Neural crest cell (in vitro differentiated cells): ENCODE measurements around the gene EVC2. TPM values are rescaled to one million over a fixed set of nuclear protein-coding genes. Genes with fewer than 3 reads are reported as not detected.

Source experiments
- DNase-seq: peaks from one replicate; pipeline ENCODE4 v3.0.0; 2021; ENCODE audit warnings: low read depth, mixed read lengths, low spot score
- H3K27ac Mint-ChIP-seq: one replicate; pipeline ENCODE4 v1.8.0; 2021; ENCODE audit warnings: mild to moderate bottlenecking, mixed read lengths; ENCODE audit not compliant: unreplicated experiment
- H3K27me3 Mint-ChIP-seq: 2 replicates; pipeline ENCODE4 v1.8.0; 2021; ENCODE audit warnings: low read depth, mild to moderate bottlenecking, mixed read lengths
- H3K36me3 Mint-ChIP-seq: 2 replicates; pipeline ENCODE4 v1.8.0; 2021; ENCODE audit warnings: low read depth, mild to moderate bottlenecking, mixed read lengths
- H3K4me1 Mint-ChIP-seq: 2 replicates; pipeline ENCODE4 v1.8.0; 2021; ENCODE audit warnings: mixed read lengths
- H3K4me3 Mint-ChIP-seq: one replicate; pipeline ENCODE4 v1.8.0; 2021; ENCODE audit warnings: mild to moderate bottlenecking, mixed read lengths
- H3K9me3 Mint-ChIP-seq: 2 replicates; pipeline ENCODE4 v1.8.0; 2021; ENCODE audit warnings: mixed read lengths
- CTCF ChIP-seq: fragments of 200-600 bp; sonication (generic); conservative IDR thresholded peaks from 2 replicates; pipeline ENCODE4 v1.5.0; 2021; ENCODE audit warnings: antibody characterized with exemption, mild to moderate bottlenecking
- total RNA-seq: library from RNA; stranded (reverse); gene quantifications from 2 replicates; pipeline ENCODE4 v1.2.1, GENCODE V29; 2021

Gene EVC2
- total RNA-seq, 1 donor from 2014 or later = 7.2 TPM

- no peak overlapping the region for H3K4me3 Mint-ChIP-seq
- H3K27ac Mint-ChIP-seq = no peak overlapping the region
- TF ChIP-seq CTCF = no peak
- no peak for DNase-seq
- H3K27me3 Mint-ChIP-seq = no peaks in the 10 kb centered on the region
- H3K4me1 Mint-ChIP-seq = no peaks in the 10 kb centered on the region
- peaks cover 34% of the 10 kb centered on the region for H3K36me3 Mint-ChIP-seq
- peaks cover 17% of the 10 kb centered on the region for H3K9me3 Mint-ChIP-seq
These were observed 43.6 kb downstream of the EVC2 start for GRCh38 chr4:5664778-5665177.

DNA sequence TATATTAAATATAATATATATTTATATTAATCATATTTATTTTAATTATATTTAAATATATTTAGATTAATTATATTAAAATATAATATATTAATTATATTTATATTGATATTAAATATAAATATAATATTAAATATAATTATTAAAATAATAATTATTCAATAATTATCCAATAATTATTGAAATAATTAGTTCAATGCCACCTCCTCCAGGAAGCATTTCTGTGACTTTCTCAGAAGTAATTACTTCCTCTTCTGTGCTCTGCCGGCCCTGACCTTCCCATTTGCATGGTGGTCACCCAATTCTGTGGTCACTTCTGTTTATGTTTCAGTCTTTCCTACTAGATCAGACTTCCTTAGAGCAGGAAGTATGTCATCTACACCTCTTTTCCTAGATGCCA is 45.8 kb downstream of the EVC2 start:
- H3K9me3 Mint-ChIP-seq = peaks cover 12% of the 10 kb centered on the region

GRCh38 chr4:5661237-5661636 is 47.1 kb downstream of the EVC2 start:
- Mint-ChIP-seq H3K9me3 (peaks cover 9% of the 10 kb centered on the region), H3K4me3 (no peak overlapping the region), H3K4me1 (no peaks in the 10 kb centered on the region), H3K27me3 (no peaks in the 10 kb centered on the region), H3K27ac (no peak overlapping the region), H3K36me3 (peaks cover 31% of the 10 kb centered on the region)
- no peak for TF ChIP-seq CTCF
- no peak for DNase-seq

More for the DNA sequence above, 45.8 kb downstream of the EVC2 start:
- Mint-ChIP-seq H3K36me3 (peaks cover 28% of the 10 kb centered on the region), H3K27me3 (no peaks in the 10 kb centered on the region), H3K4me3 (no peak overlapping the region), H3K27ac (no peak overlapping the region), H3K4me1 (no peaks in the 10 kb centered on the region)
- no peak for TF ChIP-seq CTCF
- no peak for DNase-seq

DNA sequence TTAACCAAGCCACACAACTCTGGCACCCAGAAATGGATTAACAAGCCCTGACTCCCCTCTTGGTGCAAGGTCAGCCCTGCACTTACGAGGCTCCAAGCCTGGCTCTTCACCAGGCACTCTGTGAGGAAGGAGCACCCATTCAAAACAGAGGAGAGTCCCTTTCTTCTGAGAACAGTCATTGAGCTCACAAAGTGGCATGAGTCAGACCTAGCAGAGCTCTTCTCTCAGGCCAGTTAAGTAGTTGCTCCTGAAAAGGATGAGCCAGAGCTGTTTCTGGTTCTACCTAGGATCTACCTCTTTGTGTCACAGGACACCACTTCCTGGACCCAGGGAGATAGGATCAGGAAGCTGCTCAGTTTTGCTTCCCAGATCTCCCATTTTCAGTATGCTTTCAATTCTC is 48.2 kb downstream of the EVC2 start:
- no peak for TF ChIP-seq CTCF
- Mint-ChIP-seq H3K9me3 (peaks cover 9% of the 10 kb centered on the region), H3K27ac (no peak overlapping the region)

GRCh38 chr4:5658974-5659373 is 49.4 kb downstream of the EVC2 start:
- peaks cover 31% of the 10 kb centered on the region for H3K36me3 Mint-ChIP-seq
- no peak overlapping the region for H3K4me3 Mint-ChIP-seq
- no peaks in the 10 kb centered on the region for H3K4me1 Mint-ChIP-seq
- no peak overlapping the region for H3K27ac Mint-ChIP-seq
- H3K27me3 Mint-ChIP-seq = no peaks in the 10 kb centered on the region
- peaks cover 9% of the 10 kb centered on the region for H3K9me3 Mint-ChIP-seq
- no peak for DNase-seq
- TF ChIP-seq CTCF = no peak

More for the DNA sequence above, 48.2 kb downstream of the EVC2 start:
- Mint-ChIP-seq H3K4me1 (no peaks in the 10 kb centered on the region), H3K36me3 (peaks cover 29% of the 10 kb centered on the region), H3K27me3 (no peaks in the 10 kb centered on the region), H3K4me3 (no peak overlapping the region)
- DNase-seq = no peak

DNA sequence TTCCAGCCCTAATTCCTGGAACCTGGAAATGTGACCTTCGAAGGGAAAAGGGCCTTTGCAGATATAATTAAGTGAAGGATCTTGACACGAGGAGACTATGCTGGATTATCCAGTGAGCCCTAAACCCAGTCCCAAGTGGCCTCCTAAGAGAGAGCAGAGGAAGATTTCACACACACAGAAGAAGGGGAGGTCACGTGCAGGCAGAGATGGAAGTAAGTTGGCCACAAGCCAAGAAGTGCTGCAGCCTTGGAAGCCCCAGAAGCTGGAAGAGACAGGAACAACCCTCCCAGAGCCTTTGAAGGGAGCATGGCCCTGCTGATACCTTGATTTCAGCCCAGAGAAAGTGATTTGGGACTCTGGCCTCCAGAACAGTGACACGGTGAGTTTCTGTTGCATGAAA is 51.9 kb downstream of the EVC2 start:
- no peaks in the 10 kb centered on the region for H3K4me1 Mint-ChIP-seq
- TF ChIP-seq CTCF = no peak
- H3K9me3 Mint-ChIP-seq = peaks cover 2% of the 10 kb centered on the region
- no peak for DNase-seq
- H3K27ac Mint-ChIP-seq = no peak overlapping the region
- peaks cover 26% of the 10 kb centered on the region for H3K36me3 Mint-ChIP-seq
- H3K4me3 Mint-ChIP-seq = no peak overlapping the region
- no peaks in the 10 kb centered on the region for H3K27me3 Mint-ChIP-seq
